Esophagus (tissue), 2 donors: ENCODE results near the gene STX17. TPM values are rescaled to one million over a fixed set of nuclear protein-coding genes. Genes with fewer than 3 reads are reported as not detected.
"Not testable (repeated sequence)": the region's sequence is repeated elsewhere in the genome, so short reads cannot be mapped to it uniquely, and the experiment has no call there.

ENCODE experiments used
- H3K27ac ChIP-seq, 2 donors: one replicate each; pipeline ENCODE4 v1.5.1; 2013; ENCODE audit warnings: low read depth in 2 of 2, mild to moderate bottlenecking in 2 of 2, inconsistent platforms in 1 of 2, low read length in 1 of 2, moderate library complexity in 1 of 2
- H3K27me3 ChIP-seq, 2 donors: one replicate each; pipeline ENCODE4 v1.6.1; 2013; ENCODE audit warnings: low read length in 2 of 2, control low read depth in 1 of 2, mild to moderate bottlenecking in 1 of 2; ENCODE audit not compliant: insufficient read depth in 2 of 2, control insufficient read depth in 1 of 2
- H3K36me3 ChIP-seq, 2 donors: one replicate each; pipeline ENCODE4 v1.6.1; 2013; ENCODE audit warnings: low read length in 1 of 2; ENCODE audit not compliant: control insufficient read depth in 2 of 2, insufficient read depth in 2 of 2
- H3K4me1 ChIP-seq, 2 donors: one replicate each; pipeline ENCODE4 v1.6.1; 2013; ENCODE audit warnings: low read length in 1 of 2; ENCODE audit not compliant: control insufficient read depth in 2 of 2, insufficient read depth in 2 of 2
- H3K4me3 ChIP-seq, 2 donors: one replicate each; pipeline ENCODE4 v1.5.1; 2013; ENCODE audit warnings: low read length in 2 of 2, mild to moderate bottlenecking in 2 of 2, low read depth in 1 of 2, moderate library complexity in 1 of 2
- H3K9me3 ChIP-seq, 2 donors: one replicate each; pipeline ENCODE4 v1.6.1; 2013; ENCODE audit warnings: mild to moderate bottlenecking in 2 of 2, low read depth in 1 of 2, low read length in 1 of 2, moderate library complexity in 1 of 2; ENCODE audit not compliant: control insufficient read depth in 2 of 2, insufficient read depth in 1 of 2
- WGBS, 2 donors: extraction: QIAGEN DNeasy Blood & Tissue Kit; methylation state at CpG; one replicate each; pipeline ENCODE4 v1.1.7; 2013; 5-methylcytosine and 5-hydroxymethylcytosine counted together
- polyA plus RNA-seq, 2 donors: library from polyadenylated mRNA; stranded (reverse); fragments of 200-250 nt; gene quantifications; one replicate each; pipeline ENCODE4 v1.2.3, GENCODE V29; 2013
- donor health status: healthy with polysubstance abuse.
- donor health status: Bipolar disorder and iron deficiency.

The STX17 gene
- 1 to 10 TPM; 7.0 to 8.1 TPM for polyA plus RNA-seq

- Histone ChIP-seq H3K36me3 (no peaks in the 10 kb centered on the region), H3K9me3 (no peaks in the 10 kb centered on the region), H3K27me3 (no peaks in the 10 kb centered on the region), H3K4me3 (peak within 1 kb of the TSS; percentile 86 to 90), H3K4me1 (no peaks in the 10 kb centered on the region), H3K27ac (peak within 1 kb of the TSS; percentile 98 to 99)
- WGBS, 2 donors, result 0 to 1% methylated on average over 67 to 76 of the region's 76 CpGs
Observed at GRCh38 chr9:99906403-99907207, at the start of gene STX17. TSS of gene STX17 (plus strand) at chr9:99906654. CDS start at chr9:99915240, 8,586 bp downstream.

- H3K36me3 ChIP-seq, H3K9me3 ChIP-seq, H3K27me3 ChIP-seq, H3K4me3 ChIP-seq, H3K27ac ChIP-seq, H3K4me1 ChIP-seq: not testable (repeated sequence)
- WGBS, 2 donors, result 97 to 98% methylated on average over 3 of the region's 3 CpGs
Observed at GRCh38 chr9:99857576-99857975, 48.9 kb upstream of the STX17 start.

- Histone ChIP-seq H3K27me3 (no peaks in the 10 kb centered on the region), H3K4me3 (no peak overlapping the region), H3K9me3 (no peaks in the 10 kb centered on the region), H3K4me1 (no peaks in the 10 kb centered on the region), H3K27ac (no peak overlapping the region), H3K36me3 (no peaks in the 10 kb centered on the region)
- 95% methylated on average over 3 of the region's 3 CpGs for WGBS, 2 donors
Observed at GRCh38 chr9:99858087-99858486, 48.4 kb upstream of the STX17 start.

GRCh38 chr9:99859243-99859980 lies 47.0 kb upstream of the STX17 start:
- Histone ChIP-seq H3K9me3 (no peaks in the 10 kb centered on the region), H3K27ac (no peak overlapping the region), H3K36me3 (no peaks in the 10 kb centered on the region), H3K4me1 (no peaks in the 10 kb centered on the region), H3K4me3 (no peak overlapping the region), H3K27me3 (no peaks in the 10 kb centered on the region)
- WGBS, 2 donors, result 69 to 70% methylated on average over 5 of the region's 5 CpGs

GRCh38 chr9:99860266-99860665 lies 46.2 kb upstream of the STX17 start:
- Histone ChIP-seq H3K9me3 (no peaks in the 10 kb centered on the region), H3K27me3 (no peaks in the 10 kb centered on the region), H3K27ac (no peak overlapping the region), H3K36me3 (no peaks in the 10 kb centered on the region), H3K4me3 (no peak overlapping the region), H3K4me1 (no peaks in the 10 kb centered on the region)
- 38 to 39% methylated on average over 1 of the region's 1 CpG for WGBS, 2 donors

GRCh38 chr9:99863955-99864354 lies 42.5 kb upstream of the STX17 start:
- no peak overlapping the region for H3K4me3 ChIP-seq
- 90% methylated on average over 2 of the region's 2 CpGs for WGBS, 2 donors
- no peaks in the 10 kb centered on the region for H3K36me3 ChIP-seq

GRCh38 chr9:99866398-99866797 lies 40.1 kb upstream of the STX17 start:
- WGBS, 2 donors, result 83 to 85% methylated on average over 2 of the region's 2 CpGs
- H3K9me3 ChIP-seq, result no peaks in the 10 kb centered on the region
- H3K27me3 ChIP-seq, result no peaks in the 10 kb centered on the region
- H3K4me1 ChIP-seq, result no peaks in the 10 kb centered on the region
- no peak overlapping the region for H3K27ac ChIP-seq
- no peak overlapping the region for H3K4me3 ChIP-seq
- no peaks in the 10 kb centered on the region for H3K36me3 ChIP-seq

More at GRCh38 chr9:99863955-99864354, 42.5 kb upstream of the STX17 start:
- Histone ChIP-seq H3K9me3 (no peaks in the 10 kb centered on the region), H3K4me1 (no peaks in the 10 kb centered on the region), H3K27me3 (no peaks in the 10 kb centered on the region), H3K27ac (no peak overlapping the region)

GRCh38 chr9:99867536-99867935 lies 38.9 kb upstream of the STX17 start:
- no peaks in the 10 kb centered on the region for H3K4me1 ChIP-seq
- H3K4me3 ChIP-seq, result no peak overlapping the region
- WGBS, 2 donors, result 45 to 57% methylated on average over 3 of the region's 3 CpGs
- H3K36me3 ChIP-seq, result no peaks in the 10 kb centered on the region
- H3K27ac ChIP-seq, result no peak overlapping the region
- no peaks in the 10 kb centered on the region for H3K27me3 ChIP-seq
- no peaks in the 10 kb centered on the region for H3K9me3 ChIP-seq

GRCh38 chr9:99867968-99868367 lies 38.5 kb upstream of the STX17 start:
- H3K4me1 ChIP-seq, result no peaks in the 10 kb centered on the region
- H3K27ac ChIP-seq, result no peak overlapping the region
- no peaks in the 10 kb centered on the region for H3K36me3 ChIP-seq
- H3K27me3 ChIP-seq, result no peaks in the 10 kb centered on the region
- H3K4me3 ChIP-seq, result no peak overlapping the region
- no peaks in the 10 kb centered on the region for H3K9me3 ChIP-seq
